CD4-positive, alpha-beta T cell treated with Interleukin-17A for 4 hours (primary cell): Measurements from ENCODE around the gene NFIC.

Experiments used
- DNase-seq: peaks from one replicate; pipeline ENCODE4 v3.0.0-alpha.2; 2020; ENCODE audit warnings: mixed read lengths

Gene NFIC

GRCh38 chr19:3513229-3514140 lies 147.1 kb downstream of the NFIC start:
- no peak for DNase-seq

GRCh38 chr19:3514930-3515329 lies 148.5 kb downstream of the NFIC start:
- DNase-seq, result no peak

DNA sequence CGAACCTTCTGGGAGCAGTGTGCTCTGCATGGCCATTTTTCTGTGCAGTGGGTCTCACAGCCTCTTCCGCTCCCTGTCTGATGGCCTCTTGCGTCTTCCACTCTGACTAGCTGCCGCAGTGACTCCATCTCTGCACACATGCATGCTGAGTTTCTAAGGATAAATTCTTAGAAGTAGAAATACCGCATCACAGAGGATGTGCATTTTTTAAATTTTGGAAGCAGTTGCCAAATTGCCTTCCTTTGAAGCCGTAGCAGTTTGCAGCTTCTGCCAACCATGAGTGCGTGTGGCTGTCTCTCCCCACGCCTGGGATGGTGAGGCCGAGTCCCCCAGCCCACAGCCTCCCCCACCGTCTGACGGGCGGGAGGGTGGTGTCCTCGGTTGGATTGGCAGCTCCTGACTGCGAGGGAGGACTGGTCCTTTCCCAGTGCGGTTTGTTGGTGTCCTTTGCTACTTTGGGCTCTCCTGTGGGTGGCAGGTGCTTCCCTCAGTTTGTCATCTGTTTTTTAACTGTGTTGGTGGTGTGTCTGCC lies 149.6 kb downstream of the NFIC start:
- no peak for DNase-seq

DNA sequence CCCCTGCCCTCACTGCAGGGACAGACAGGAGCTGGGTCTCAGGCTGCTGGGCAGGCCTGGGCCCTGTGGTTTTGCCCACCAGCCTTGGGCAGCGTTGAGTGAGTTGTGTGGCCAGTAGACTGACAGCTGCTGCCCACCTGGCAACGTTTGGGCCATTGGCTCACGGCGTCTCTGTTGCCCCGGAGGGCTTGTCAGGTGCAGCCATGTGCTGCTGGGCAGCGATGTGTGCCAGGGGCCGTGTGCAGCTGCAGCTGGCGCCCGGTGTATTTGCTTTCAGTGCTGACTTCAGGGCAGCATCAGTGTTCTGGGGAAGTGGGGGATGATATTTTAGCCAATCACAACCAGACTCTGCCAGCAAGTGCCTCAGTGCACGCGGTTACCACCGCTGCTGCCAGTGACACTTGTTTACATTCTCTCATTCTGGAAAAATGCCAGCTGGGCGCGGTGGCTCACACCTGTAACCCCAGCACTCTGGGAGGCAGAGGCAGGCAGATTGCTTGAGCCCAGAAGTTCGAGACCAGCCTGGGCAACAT lies 150.4 kb downstream of the NFIC start:
- DNase-seq, result peak; percentile 66

GRCh38 chr19:3517638-3518037 lies 151.3 kb downstream of the NFIC start:
- no peak for DNase-seq

DNA sequence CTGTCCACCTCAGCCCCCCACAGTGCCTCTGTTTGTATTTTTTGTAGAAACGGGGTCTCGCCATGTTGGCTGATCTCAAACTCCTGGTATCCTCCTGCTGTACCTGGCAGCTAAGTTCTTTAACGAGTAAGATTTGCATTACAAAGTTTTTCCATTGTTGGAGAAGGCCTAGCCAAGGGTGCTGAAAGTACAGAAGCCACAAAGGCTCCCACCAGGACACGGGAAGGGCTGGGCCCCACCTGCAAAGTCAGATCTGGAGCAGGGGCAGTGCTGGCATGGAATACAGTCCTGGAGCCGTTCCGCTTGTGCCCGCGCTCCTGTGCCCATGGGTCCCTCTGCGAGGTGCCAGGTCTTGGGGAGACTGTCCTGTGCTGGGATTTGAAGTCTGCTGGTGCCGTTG lies 151.9 kb downstream of the NFIC start:
- no peak for DNase-seq

DNA sequence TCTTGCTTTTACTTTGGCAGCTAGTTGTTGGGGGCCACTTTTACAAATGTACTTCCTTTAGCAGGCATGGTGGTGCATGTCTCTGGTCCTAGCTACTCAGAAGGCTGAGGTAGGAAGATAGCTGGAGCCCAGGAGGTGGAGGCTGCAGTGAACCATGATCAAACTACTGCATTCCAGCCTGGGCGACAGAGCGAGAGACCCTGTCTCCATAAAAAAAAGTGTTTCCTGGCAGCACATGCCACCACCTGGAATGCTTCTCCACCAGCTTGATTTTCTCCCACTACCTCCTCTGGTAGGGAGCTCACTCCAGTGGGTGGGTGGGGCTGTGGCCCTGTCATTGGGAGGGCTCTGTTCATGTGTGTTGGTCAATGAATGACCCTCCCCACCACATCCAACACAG lies 152.3 kb downstream of the NFIC start:
- no peak for DNase-seq
